ENCODE measurements around the gene MAP3K5.

MAP3K5 gene

DNA sequence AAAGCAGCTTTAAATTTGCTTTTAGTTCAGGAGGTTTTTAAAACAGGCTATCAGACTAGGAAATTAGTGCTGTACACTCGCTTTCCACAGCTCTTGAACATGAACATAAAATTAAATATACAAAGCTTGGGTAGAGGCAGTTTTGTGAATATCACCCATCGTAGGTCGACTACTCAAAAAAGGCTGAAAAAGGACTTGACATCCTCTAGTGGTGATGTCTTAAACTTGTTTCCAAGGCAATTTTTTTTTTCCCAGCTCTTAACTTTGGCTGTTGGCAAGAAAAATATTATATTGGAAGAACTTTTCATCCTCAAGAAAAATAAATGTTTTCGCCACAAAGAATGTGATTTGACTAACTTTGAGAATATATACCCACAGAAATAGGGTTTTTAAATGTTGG is 244.9 kb downstream of the MAP3K5 start:
- Histone ChIP-seq H2BK12ac (ENCODE audit: low read length in 2 of 2) (no peak overlapping the region), H3K4me1 (ENCODE audit: control insufficient read depth, insufficient read depth, low read depth, low read length) (peaks cover 21% of the 10 kb centered on the region), H3K27ac (ENCODE audit: low read length, poor library complexity, severe bottlenecking) (no peak overlapping the region), H3K23ac (ENCODE audit: low read length in 2 of 2) (no peak overlapping the region), H4K8ac (ENCODE audit: low read length) (no peak overlapping the region), H3K4me3 (ENCODE audit: insufficient read depth in 1 of 2, low read depth in 1 of 2, low read length in 2 of 2) (no peak overlapping the region), H3K9me3 (ENCODE audit: control insufficient read depth, low read length) (no peaks in the 10 kb centered on the region), H3K9ac (ENCODE audit: low read length) (no peak overlapping the region), H3K36me3 (ENCODE audit: control insufficient read depth in 1 of 2, insufficient read depth in 2 of 2, low read depth in 1 of 2, low read length in 2 of 2) (peaks cover 0 to 3% of the 10 kb centered on the region in 2 experiments), H3K14ac (ENCODE audit: low read length in 2 of 2) (no peak overlapping the region), H3K4ac (ENCODE audit: low read depth in 1 of 2, low read length in 2 of 2) (no peak overlapping the region), H3K79me1 (replicated peaks; ENCODE audit: low read length, poor library complexity, severe bottlenecking) (no peaks in the 10 kb centered on the region), H3K4me2 (ENCODE audit: low read length, poor library complexity, severe bottlenecking) (no peak overlapping the region), H3K18ac (ENCODE audit: low read depth in 1 of 2, low read length in 2 of 2) (no peak overlapping the region), H3K27me3 (ENCODE audit: control insufficient read depth in 1 of 2, insufficient read depth in 1 of 2, low read length in 2 of 2) (peaks cover 16 to 38% of the 10 kb centered on the region in 2 experiments), H2AK5ac (ENCODE audit: low read length, severe bottlenecking) (no peak overlapping the region), H2AFZ (ENCODE audit: low read depth, low read length) (no peak overlapping the region), H4K91ac (ENCODE audit: low read length) (no peak overlapping the region), H2BK120ac (ENCODE audit: low read depth, low read length) (no peak overlapping the region), H2BK15ac (ENCODE audit: low read depth, poor library complexity, severe bottlenecking) (no peak overlapping the region), H2BK5ac (ENCODE audit: low read depth, low read length, poor library complexity, severe bottlenecking) (no peak overlapping the region)
- DNase-seq = peak; percentile 39
- WGBS = no CpG with 5 or more reads among the region's 4 CpGs

- Histone ChIP-seq H3K23ac (ENCODE audit: low read length in 2 of 2) (no peak overlapping the region), H3K27me3 (ENCODE audit: control insufficient read depth in 1 of 2, insufficient read depth in 1 of 2, low read length in 2 of 2) (peaks cover 19 to 30% of the 10 kb centered on the region in 2 experiments), H3K79me1 (replicated peaks; ENCODE audit: low read length, poor library complexity, severe bottlenecking) (no peaks in the 10 kb centered on the region), H3K4me1 (ENCODE audit: control insufficient read depth, insufficient read depth, low read depth, low read length) (peaks cover 21% of the 10 kb centered on the region), H3K4me3 (ENCODE audit: insufficient read depth in 1 of 2, low read depth in 1 of 2, low read length in 2 of 2) (no peak overlapping the region), H3K18ac (ENCODE audit: low read depth in 1 of 2, low read length in 2 of 2) (no peak overlapping the region), H4K8ac (ENCODE audit: low read length) (no peak overlapping the region), H2AK5ac (ENCODE audit: low read length, severe bottlenecking) (no peak overlapping the region), H2AFZ (ENCODE audit: low read depth, low read length) (no peak overlapping the region), H4K91ac (ENCODE audit: low read length) (no peak overlapping the region), H3K4ac (ENCODE audit: low read depth in 1 of 2, low read length in 2 of 2) (no peak overlapping the region), H3K14ac (ENCODE audit: low read length in 2 of 2) (no peak overlapping the region), H2BK15ac (ENCODE audit: low read depth, poor library complexity, severe bottlenecking) (no peak overlapping the region), H2BK12ac (ENCODE audit: low read length in 2 of 2) (no peak overlapping the region), H3K9me3 (ENCODE audit: control insufficient read depth, low read length) (no peaks in the 10 kb centered on the region), H3K4me2 (ENCODE audit: low read length, poor library complexity, severe bottlenecking) (no peak overlapping the region), H2BK5ac (ENCODE audit: low read depth, low read length, poor library complexity, severe bottlenecking) (no peak overlapping the region), H3K27ac (ENCODE audit: low read length, poor library complexity, severe bottlenecking) (no peak overlapping the region), H3K9ac (ENCODE audit: low read length) (no peak overlapping the region), H2BK120ac (ENCODE audit: low read depth, low read length) (no peak overlapping the region), H3K36me3 (ENCODE audit: control insufficient read depth in 1 of 2, insufficient read depth in 2 of 2, low read depth in 1 of 2, low read length in 2 of 2) (peaks cover 0 to 3% of the 10 kb centered on the region in 2 experiments)
- 82% methylated on average over 1 of the region's 1 CpG for WGBS
- no peak for DNase-seq
Observed at GRCh38 chr6:136546331-136546730, 245.9 kb downstream of the MAP3K5 start.

- Histone ChIP-seq H2AK5ac (ENCODE audit: low read length, severe bottlenecking) (no peak overlapping the region), H3K36me3 (ENCODE audit: control insufficient read depth in 1 of 2, insufficient read depth in 2 of 2, low read depth in 1 of 2, low read length in 2 of 2) (no peaks in the 10 kb centered on the region), H2BK120ac (ENCODE audit: low read depth, low read length) (no peak overlapping the region), H3K4me1 (ENCODE audit: control insufficient read depth, insufficient read depth, low read depth, low read length) (peaks cover 6% of the 10 kb centered on the region), H3K23ac (ENCODE audit: low read length in 2 of 2) (no peak overlapping the region), H3K4ac (ENCODE audit: low read depth in 1 of 2, low read length in 2 of 2) (no peak overlapping the region), H3K18ac (ENCODE audit: low read depth in 1 of 2, low read length in 2 of 2) (no peak overlapping the region), H2AFZ (ENCODE audit: low read depth, low read length) (no peak overlapping the region), H3K4me2 (ENCODE audit: low read length, poor library complexity, severe bottlenecking) (no peak overlapping the region), H2BK15ac (ENCODE audit: low read depth, poor library complexity, severe bottlenecking) (no peak overlapping the region), H2BK5ac (ENCODE audit: low read depth, low read length, poor library complexity, severe bottlenecking) (no peak overlapping the region), H3K27me3 (ENCODE audit: control insufficient read depth in 1 of 2, insufficient read depth in 1 of 2, low read length in 2 of 2) (peaks cover 16 to 17% of the 10 kb centered on the region in 2 experiments), H4K91ac (ENCODE audit: low read length) (no peak overlapping the region), H3K9ac (ENCODE audit: low read length) (no peak overlapping the region), H2BK12ac (ENCODE audit: low read length in 2 of 2) (no peak overlapping the region), H4K8ac (ENCODE audit: low read length) (no peak overlapping the region), H3K9me3 (ENCODE audit: control insufficient read depth, low read length) (no peaks in the 10 kb centered on the region), H3K14ac (ENCODE audit: low read length in 2 of 2) (no peak overlapping the region), H3K4me3 (ENCODE audit: insufficient read depth in 1 of 2, low read depth in 1 of 2, low read length in 2 of 2) (no peak overlapping the region), H3K79me1 (replicated peaks; ENCODE audit: low read length, poor library complexity, severe bottlenecking) (no peaks in the 10 kb centered on the region), H3K27ac (ENCODE audit: low read length, poor library complexity, severe bottlenecking) (no peak overlapping the region)
- DNase-seq = no peak
- WGBS = 72% methylated on average over 1 of the region's 1 CpG
Observed at GRCh38 chr6:136544326-136544725, 248.0 kb downstream of the MAP3K5 start.

DNA sequence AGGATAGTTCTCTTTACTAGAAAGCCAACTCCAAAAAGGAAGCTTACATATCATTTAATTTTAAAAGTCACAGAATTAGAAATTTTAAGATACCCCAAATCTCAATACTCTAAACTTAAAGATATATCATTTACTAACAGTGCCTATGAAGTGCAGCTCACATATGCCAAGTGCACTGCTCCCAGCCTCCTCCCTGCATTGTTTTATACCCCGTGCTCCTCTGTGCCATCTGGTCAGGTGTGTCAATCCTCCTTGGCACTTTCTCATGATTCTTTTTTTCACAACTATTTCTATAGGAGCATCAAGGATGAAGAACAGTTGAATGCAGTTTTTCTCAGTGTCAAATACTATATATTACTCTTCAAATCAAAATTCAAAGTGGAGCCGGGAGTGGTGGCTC is 250.9 kb downstream of the MAP3K5 start:
- Histone ChIP-seq H3K4ac (ENCODE audit: low read depth in 1 of 2, low read length in 2 of 2) (no peak overlapping the region), H3K9ac (ENCODE audit: low read length) (no peak overlapping the region), H2BK120ac (ENCODE audit: low read depth, low read length) (no peak overlapping the region), H2AK5ac (ENCODE audit: low read length, severe bottlenecking) (no peak overlapping the region), H3K27ac (ENCODE audit: low read length, poor library complexity, severe bottlenecking) (no peak overlapping the region), H3K27me3 (ENCODE audit: control insufficient read depth in 1 of 2, insufficient read depth in 1 of 2, low read length in 2 of 2) (peaks cover 10 to 14% of the 10 kb centered on the region in 2 experiments), H3K18ac (ENCODE audit: low read depth in 1 of 2, low read length in 2 of 2) (no peak overlapping the region), H3K79me1 (replicated peaks; ENCODE audit: low read length, poor library complexity, severe bottlenecking) (no peaks in the 10 kb centered on the region), H4K91ac (ENCODE audit: low read length) (no peak overlapping the region), H2BK5ac (ENCODE audit: low read depth, low read length, poor library complexity, severe bottlenecking) (no peak overlapping the region), H3K9me3 (ENCODE audit: control insufficient read depth, low read length) (no peaks in the 10 kb centered on the region), H2AFZ (ENCODE audit: low read depth, low read length) (no peak overlapping the region), H3K14ac (ENCODE audit: low read length in 2 of 2) (no peak overlapping the region), H4K8ac (ENCODE audit: low read length) (no peak overlapping the region), H2BK12ac (ENCODE audit: low read length in 2 of 2) (no peak overlapping the region), H3K4me3 (ENCODE audit: insufficient read depth in 1 of 2, low read depth in 1 of 2, low read length in 2 of 2) (no peak overlapping the region), H2BK15ac (ENCODE audit: low read depth, poor library complexity, severe bottlenecking) (no peak overlapping the region), H3K36me3 (ENCODE audit: control insufficient read depth in 1 of 2, insufficient read depth in 2 of 2, low read depth in 1 of 2, low read length in 2 of 2) (no peaks in the 10 kb centered on the region), H3K4me2 (ENCODE audit: low read length, poor library complexity, severe bottlenecking) (no peak overlapping the region), H3K23ac (ENCODE audit: low read length in 2 of 2) (no peak overlapping the region), H3K4me1 (ENCODE audit: control insufficient read depth, insufficient read depth, low read depth, low read length) (peaks cover 6% of the 10 kb centered on the region)
- no peak for DNase-seq
- 91% methylated on average over 2 of the region's 2 CpGs for WGBS
